Small intestine (tissue), 7 donors: Measurements from ENCODE around the gene WDFY2. TPM values are rescaled to one million over a fixed set of nuclear protein-coding genes. Genes with fewer than 3 reads are reported as not detected.
"Not testable (repeated sequence)": the region's sequence is repeated elsewhere in the genome, so short reads cannot be mapped to it uniquely, and the experiment has no call there.

ENCODE experiments used
- DNase-seq, 2 donors: peaks; one replicate each; pipeline versions ENCODE4 v3.0.0 to v3.0.0-alpha.2; 2013
- FAIRE-seq: peaks from 2 replicates; lab custom pipeline; 2012; peaks lifted over from hg19 to GRCh38; lab: Jason Lieb, UNC
- H3K27ac ChIP-seq, 3 donors: one replicate each; pipeline ENCODE4 v1.5.1; 2013; ENCODE audit warnings: low read length in 2 of 3, mild to moderate bottlenecking in 2 of 3, control low read depth in 1 of 3, inconsistent platforms in 1 of 3, low read depth in 1 of 3, moderate library complexity in 1 of 3
- H3K27me3 ChIP-seq, 3 donors: one replicate each; pipeline ENCODE4 v1.6.1; 2013; ENCODE audit warnings: low read length in 3 of 3, inconsistent platforms in 1 of 3; ENCODE audit not compliant: control insufficient read depth in 3 of 3, insufficient read depth in 3 of 3
- H3K36me3 ChIP-seq, 3 donors: one replicate each; pipeline ENCODE4 v1.6.1; 2013; ENCODE audit warnings: low read length in 3 of 3, inconsistent platforms in 1 of 3, low read depth in 1 of 3, mild to moderate bottlenecking in 1 of 3, moderate library complexity in 1 of 3; ENCODE audit not compliant: control insufficient read depth in 3 of 3, insufficient read depth in 2 of 3
- H3K4me1 ChIP-seq, 3 donors: one replicate each; pipeline ENCODE4 v1.6.1; 2013; ENCODE audit warnings: low read length in 2 of 3, inconsistent platforms in 1 of 3, low read depth in 1 of 3, mild to moderate bottlenecking in 1 of 3, moderate library complexity in 1 of 3; ENCODE audit not compliant: control insufficient read depth in 3 of 3, insufficient read depth in 2 of 3
- H3K4me3 ChIP-seq, 3 donors: one replicate each; pipeline ENCODE4 v1.5.1; 2013; ENCODE audit warnings: low read length in 3 of 3, control low read depth in 1 of 3, inconsistent platforms in 1 of 3, low read depth in 1 of 3, mild to moderate bottlenecking in 1 of 3, moderate library complexity in 1 of 3
- H3K9me3 ChIP-seq, 2 donors: one replicate each; pipeline ENCODE4 v1.6.1; 2013; ENCODE audit warnings: low read depth in 1 of 2, low read length in 1 of 2; ENCODE audit not compliant: control insufficient read depth in 2 of 2, insufficient read depth in 1 of 2
- WGBS, 3 donors: extraction: QIAGEN DNeasy Blood & Tissue Kit; methylation state at CpG; one replicate each; pipeline ENCODE4 v1.1.7; 2013; 5-methylcytosine and 5-hydroxymethylcytosine counted together
- polyA plus RNA-seq, 4 donors: library from polyadenylated mRNA; stranded (reverse) in 3 of 4; unstranded in 1 of 4; fragments of 200-250 nt in 3 of 4; fragments of 120-200 nt in 1 of 4; gene quantifications; one replicate each; pipeline versions ENCODE4 v1.2.1 to v1.2.3, GENCODE V29; 2013
- donor health status: healthy with polysubstance abuse.
- donor health status: control.
- donor health status: control.
- donor health status: Bipolar disorder and iron deficiency.
- donor health status: healthy.

Gene WDFY2
- polyA plus RNA-seq, 4 donors, result 0.81 to 5.4 (median 1.7) TPM

DNA sequence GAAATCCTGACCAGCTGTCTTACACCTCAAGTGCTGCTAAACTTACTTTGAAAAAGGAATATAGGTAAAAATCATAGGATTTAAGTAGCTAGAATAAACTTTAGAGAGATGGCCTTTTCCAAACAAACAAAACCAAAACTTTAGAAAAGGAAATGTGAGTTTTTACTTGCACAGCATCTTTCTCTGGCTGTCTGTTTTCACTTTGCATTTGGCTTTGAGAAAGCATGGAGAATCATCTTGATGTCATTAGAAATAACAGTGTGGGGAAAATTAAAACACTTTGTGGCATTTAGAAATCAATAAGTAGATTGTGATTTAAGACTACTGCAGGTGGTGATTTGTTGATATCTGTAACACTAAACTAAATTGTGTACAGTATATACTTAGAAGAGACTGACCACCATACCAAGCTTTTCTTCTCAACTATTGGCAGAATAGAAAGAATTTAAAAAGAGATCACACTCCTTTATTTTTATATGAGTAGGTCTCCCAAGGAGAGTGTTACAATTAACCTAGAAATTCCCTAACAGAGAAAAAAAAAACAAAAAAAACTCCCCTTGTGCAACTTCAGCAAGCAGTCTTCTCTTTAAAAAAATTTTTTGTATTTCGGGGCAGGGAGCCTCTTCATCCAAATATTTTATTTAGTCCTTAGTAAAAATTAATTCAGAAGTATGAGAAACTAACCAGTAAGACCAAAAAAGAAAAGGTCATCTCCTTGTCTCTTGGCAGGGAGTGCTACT lies 6.1 kb downstream of the WDFY2 start:
- Histone ChIP-seq H3K27me3 (no peaks in the 10 kb centered on the region), H3K4me1 (peaks cover 0 to 4% (median 0%) of the 10 kb centered on the region in 3 donors), H3K4me3 (no peak overlapping the region), H3K9me3 (no peaks in the 10 kb centered on the region), H3K27ac (no peak overlapping the region), H3K36me3 (no peaks in the 10 kb centered on the region)
- 57 to 85% (median 71%) methylated on average over 1 of the region's 1 CpG for WGBS, 3 donors
- DNase-seq, result no peak
- no peak for FAIRE-seq

DNA sequence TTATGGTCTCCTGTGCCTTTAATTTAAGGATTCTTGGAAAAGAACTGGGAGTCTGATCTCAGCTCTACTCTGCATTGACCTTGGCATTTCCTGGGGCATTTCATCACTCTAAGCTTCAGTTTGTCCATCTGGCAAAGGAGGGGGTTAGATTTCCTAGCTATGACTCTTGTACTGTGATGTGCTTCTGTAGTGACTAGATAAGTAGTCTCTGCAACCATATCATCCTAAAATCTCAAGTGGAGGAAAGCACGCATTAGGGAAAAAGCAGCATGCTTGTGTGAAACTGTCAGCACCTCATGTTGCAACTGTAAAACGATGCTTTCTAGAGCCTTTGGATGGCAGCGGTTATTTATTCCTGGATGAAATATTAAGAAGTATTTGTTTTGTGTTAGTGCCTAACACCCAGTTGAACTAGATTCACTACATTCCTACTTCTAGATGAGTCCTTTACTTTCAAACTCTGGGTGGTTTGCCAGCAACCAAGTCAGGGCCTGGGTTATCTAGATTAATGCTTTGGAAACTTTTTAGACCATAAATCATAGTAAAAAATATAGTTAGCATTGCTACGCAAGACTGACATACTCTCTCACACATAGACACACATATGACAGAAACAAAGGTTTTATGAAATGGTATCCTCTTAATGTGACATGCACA lies 6.8 kb downstream of the WDFY2 start:
- no peak for DNase-seq
- no peak for FAIRE-seq
- 56 to 77% (median 74%) methylated on average over 4 of the region's 4 CpGs for WGBS, 3 donors
- H3K4me3 ChIP-seq, result no peak overlapping the region
- H3K9me3 ChIP-seq, result no peaks in the 10 kb centered on the region
- no peaks in the 10 kb centered on the region for H3K27me3 ChIP-seq
- no peak overlapping the region for H3K27ac ChIP-seq
- H3K36me3 ChIP-seq, result no peaks in the 10 kb centered on the region
- H3K4me1 ChIP-seq, result no peaks in the 10 kb centered on the region

DNA sequence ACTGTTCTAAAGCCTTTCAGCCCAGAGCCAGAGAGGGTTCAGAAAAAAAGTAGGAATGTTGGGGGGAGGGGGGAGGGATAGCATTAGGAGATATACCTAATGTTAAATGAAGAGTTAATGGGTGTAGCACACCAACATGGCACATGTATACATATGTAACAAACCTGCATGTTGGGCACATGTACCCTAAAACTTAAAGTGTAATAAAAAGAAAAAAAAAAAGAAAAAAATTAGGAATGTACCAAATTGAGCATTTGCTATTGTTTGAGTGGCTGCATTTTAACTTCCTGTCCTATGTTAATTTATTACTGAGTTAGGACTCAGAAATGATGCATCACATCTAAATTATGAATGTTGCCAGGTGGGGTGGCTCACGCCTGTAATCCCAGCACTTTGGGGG lies 7.7 kb downstream of the WDFY2 start:
- not testable (repeated sequence) for H3K27me3 ChIP-seq, FAIRE-seq, H3K4me3 ChIP-seq, H3K27ac ChIP-seq, DNase-seq, H3K4me1 ChIP-seq, H3K36me3 ChIP-seq, H3K9me3 ChIP-seq
- 84 to 98% (median 89%) methylated on average over 1 of the region's 1 CpG for WGBS, 3 donors

DNA sequence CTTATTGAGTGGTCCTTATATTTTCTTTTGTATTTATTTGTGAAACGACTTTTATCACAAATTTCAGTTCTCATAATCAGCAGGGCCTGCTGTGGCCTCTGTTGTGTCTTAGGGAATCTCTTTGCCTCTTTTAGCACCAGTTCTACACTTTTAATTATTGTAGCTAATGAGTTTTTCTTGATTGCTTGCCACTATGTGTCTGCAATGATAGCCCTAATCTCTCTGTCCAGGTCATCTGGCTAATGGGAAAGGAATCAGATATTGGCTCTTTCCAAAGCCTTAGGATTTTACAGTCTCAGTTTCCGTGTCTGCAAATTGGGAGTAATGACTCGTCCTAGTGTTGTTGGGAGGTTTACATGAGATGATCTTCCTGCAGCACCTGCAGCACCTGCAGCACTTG lies 10.2 kb downstream of the WDFY2 start:
- Histone ChIP-seq H3K4me1 (no peaks in the 10 kb centered on the region), H3K36me3 (no peaks in the 10 kb centered on the region), H3K4me3 (no peak overlapping the region), H3K27ac (no peak overlapping the region), H3K9me3 (no peaks in the 10 kb centered on the region), H3K27me3 (no peaks in the 10 kb centered on the region)
- no peak for FAIRE-seq
- 74 to 86% (median 82%) methylated on average over 3 of the region's 3 CpGs for WGBS, 3 donors
- no peak for DNase-seq

DNA sequence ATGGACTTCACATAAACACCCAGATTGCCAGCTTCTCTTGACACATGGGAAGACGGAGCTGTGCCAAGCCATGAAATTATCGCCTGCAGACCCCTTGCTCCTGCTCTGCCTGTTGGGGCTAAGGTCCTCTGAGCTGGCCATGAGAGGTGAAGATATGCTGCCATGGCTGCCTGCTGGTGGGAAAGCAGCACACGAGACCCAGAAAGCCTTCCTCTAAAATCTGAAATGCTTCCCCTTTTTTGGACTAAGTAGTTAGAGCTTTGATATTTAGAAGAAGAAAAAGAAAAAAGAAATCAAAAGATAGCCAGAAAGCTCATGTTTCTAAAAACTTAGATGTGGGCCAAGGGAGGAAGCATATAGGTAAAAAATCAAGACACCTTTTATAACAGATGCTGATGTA lies 11.2 kb downstream of the WDFY2 start:
- peaks cover 0 to 3% (median 0%) of the 10 kb centered on the region in 3 donors for H3K4me1 ChIP-seq
- H3K4me3 ChIP-seq, result no peak overlapping the region
- DNase-seq, result no peak
- WGBS, 3 donors, result 87 to 96% (median 94%) methylated on average over 3 of the region's 3 CpGs
- H3K27me3 ChIP-seq, result no peaks in the 10 kb centered on the region
- no peaks in the 10 kb centered on the region for H3K9me3 ChIP-seq
- H3K36me3 ChIP-seq, result no peaks in the 10 kb centered on the region
- H3K27ac ChIP-seq, result no peak overlapping the region
- FAIRE-seq, result no peak

DNA sequence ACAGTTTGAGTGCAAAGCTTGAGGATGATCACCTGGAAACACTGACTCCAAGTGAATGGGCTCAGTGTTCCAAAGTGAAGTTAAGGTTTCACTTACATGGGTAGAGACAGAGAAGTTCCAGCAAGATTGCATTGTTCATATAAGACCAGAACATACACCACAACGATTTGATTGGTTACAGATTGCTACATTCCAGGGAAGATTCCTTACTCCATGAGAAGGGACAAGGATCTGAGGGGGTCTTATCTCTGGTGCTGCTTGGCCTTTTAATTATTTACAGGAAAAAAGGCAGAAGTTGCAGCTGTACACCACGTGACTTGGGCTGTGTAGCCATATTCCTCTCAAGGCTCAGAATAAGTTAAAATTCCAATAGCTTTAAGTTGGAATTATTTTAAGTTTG lies 12.3 kb downstream of the WDFY2 start:
- FAIRE-seq (no peak), DNase-seq (peak in 1 of 2 donors; percentile 25)
- 51 to 64% (median 58%) methylated on average over 2 of the region's 2 CpGs for WGBS, 3 donors
- no peak overlapping the region for H3K4me3 ChIP-seq
- no peaks in the 10 kb centered on the region for H3K27me3 ChIP-seq
- no peak overlapping the region for H3K27ac ChIP-seq
- no peaks in the 10 kb centered on the region for H3K36me3 ChIP-seq
- H3K4me1 ChIP-seq, result peaks cover 0 to 5% (median under 1%) of the 10 kb centered on the region in 3 donors
- H3K9me3 ChIP-seq, result no peaks in the 10 kb centered on the region

DNA sequence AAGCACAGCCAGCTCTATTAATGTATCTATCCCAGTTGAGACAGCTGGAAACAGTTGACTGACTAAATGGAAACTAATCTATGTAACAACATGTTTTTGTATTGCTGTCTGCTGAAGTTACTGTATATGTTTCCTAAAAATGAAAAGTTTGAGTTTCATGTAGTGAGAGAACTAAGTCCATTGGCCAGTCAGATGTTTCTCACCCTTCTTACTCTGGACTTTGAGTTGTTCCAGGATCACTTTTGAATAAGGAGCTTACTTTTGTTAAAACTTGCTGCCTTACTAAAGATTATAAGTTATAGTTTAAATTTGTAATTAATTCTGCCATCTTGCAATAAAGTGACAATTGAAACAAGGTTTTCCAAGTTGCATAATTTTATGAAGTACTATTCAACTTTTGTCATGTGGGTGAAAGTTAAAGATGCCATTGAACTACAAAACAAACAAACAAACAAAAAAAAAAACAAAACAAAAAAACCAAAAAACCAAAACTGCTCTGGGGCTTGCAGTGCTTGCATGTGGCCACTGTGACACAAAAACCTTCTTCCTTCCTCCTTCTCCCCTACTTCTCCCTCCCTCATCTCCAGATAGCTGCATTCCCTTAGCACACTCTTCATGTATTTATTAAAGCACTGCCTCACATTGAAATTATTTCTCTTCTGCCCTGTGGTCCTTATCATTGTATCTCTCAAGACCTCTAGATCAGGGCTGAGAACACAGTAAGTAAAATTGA lies 15.3 kb downstream of the WDFY2 start:
- Histone ChIP-seq H3K27ac (no peak overlapping the region), H3K36me3 (no peaks in the 10 kb centered on the region), H3K9me3 (no peaks in the 10 kb centered on the region), H3K4me1 (peaks cover 0 to 8% (median 3%) of the 10 kb centered on the region in 3 donors), H3K27me3 (no peaks in the 10 kb centered on the region), H3K4me3 (no peak overlapping the region)
- DNase-seq (peak in 1 of 2 donors; percentile 27), FAIRE-seq (no peak)

DNA sequence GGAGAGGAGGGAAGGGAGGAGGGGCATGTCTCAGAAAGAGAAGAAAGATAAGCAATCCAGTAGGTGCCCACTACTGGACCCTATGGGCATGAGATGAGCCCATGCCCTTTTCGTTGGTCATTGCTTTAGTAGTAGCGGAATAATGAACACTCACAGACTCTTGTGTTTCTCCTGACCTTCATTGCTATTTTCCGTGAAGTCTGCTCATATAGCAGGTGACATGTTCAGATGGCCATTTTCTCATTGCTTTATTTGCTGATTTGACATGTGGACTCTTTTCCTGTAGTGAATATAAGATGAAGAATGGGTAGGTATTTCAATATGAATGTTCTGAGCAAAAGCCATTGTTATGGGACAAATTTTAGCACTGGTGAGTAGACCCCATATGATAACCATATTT lies 16.4 kb downstream of the WDFY2 start:
- no peak for DNase-seq
- Histone ChIP-seq H3K4me3 (no peak overlapping the region), H3K27me3 (no peaks in the 10 kb centered on the region), H3K9me3 (no peaks in the 10 kb centered on the region), H3K27ac (no peak overlapping the region), H3K36me3 (no peaks in the 10 kb centered on the region), H3K4me1 (peaks cover 0 to 11% (median 3%) of the 10 kb centered on the region in 3 donors)
- FAIRE-seq, result no peak
- 87 to 100% (median 98%) methylated on average over 3 of the region's 3 CpGs for WGBS, 3 donors
